Lower lobe of right lung (tissue), 2 donors: ENCODE data around the gene IL1RAPL2. TPM values are rescaled to one million over a fixed set of nuclear protein-coding genes. Genes with fewer than 3 reads are reported as not detected.

ENCODE experiments used
- ATAC-seq, 2 donors: fragments of 200-7000 bp; cut with Tn5 transposase; one replicate each; pipeline ENCODE4 v1.9.1; 2020 to 2022; ENCODE audit warnings: mild to moderate bottlenecking in 2 of 2, moderate library complexity in 2 of 2
- DNase-seq: peaks from one replicate; pipeline ENCODE4 v3.0.0-alpha.2; 2020
- H3K27ac ChIP-seq: fragments of 200-600 bp; one replicate; pipeline ENCODE4 v1.8.0; 2022
- H3K27me3 ChIP-seq: fragments of 200-600 bp; one replicate; pipeline ENCODE4 v1.8.0; 2022; ENCODE audit warnings: low read depth
- H3K36me3 ChIP-seq: fragments of 200-600 bp; one replicate; pipeline ENCODE4 v1.8.0; 2022; ENCODE audit warnings: mild to moderate bottlenecking
- H3K4me1 ChIP-seq: fragments of 200-600 bp; one replicate; pipeline ENCODE4 v1.8.0; 2022
- H3K4me3 ChIP-seq: fragments of 200-600 bp; one replicate; pipeline ENCODE4 v1.8.0; 2022; ENCODE audit warnings: mild to moderate bottlenecking
- H3K9me3 ChIP-seq: fragments of 200-600 bp; one replicate; pipeline ENCODE4 v1.8.0; 2022
- CTCF ChIP-seq: fragments of 200-600 bp; IDR thresholded peaks from one replicate; pipeline ENCODE4 v1.8.0; 2022; ENCODE audit warnings: antibody characterized with exemption, mild to moderate bottlenecking
- intact Hi-C: fragments of 100-400 bp; cut with DNase I; formaldehyde crosslinking; loops from one replicate; pipeline ENCODE4 v1.11.0; 2022
- total RNA-seq: library from RNA; stranded (reverse); fragmentation: NEBNext Ultra II Directional; extraction: Animal tissue kit (Norgen Biotek cat#: 25700); gene quantifications from one replicate; pipeline ENCODE4 v1.2.1, GENCODE V29; 2021
- donor health status: DM: no; HTN: yes; CAD: no; lungs with severe emphysema.

Gene IL1RAPL2
- total RNA-seq, 1 donor from 2014 or later, result not detected

GRCh38 chrX:105136786-105137185 lies 570.8 kb downstream of the IL1RAPL2 start:
- DNase-seq (no peak), ATAC-seq (no peak)
- Histone ChIP-seq H3K9me3 (no peaks in the 10 kb centered on the region), H3K4me3 (no peak overlapping the region), H3K4me1 (no peaks in the 10 kb centered on the region), H3K27me3 (no peaks in the 10 kb centered on the region), H3K36me3 (no peaks in the 10 kb centered on the region), H3K27ac (no peak overlapping the region)
- intact Hi-C loops, result no loop called here
- TF ChIP-seq CTCF, result no peak

DNA sequence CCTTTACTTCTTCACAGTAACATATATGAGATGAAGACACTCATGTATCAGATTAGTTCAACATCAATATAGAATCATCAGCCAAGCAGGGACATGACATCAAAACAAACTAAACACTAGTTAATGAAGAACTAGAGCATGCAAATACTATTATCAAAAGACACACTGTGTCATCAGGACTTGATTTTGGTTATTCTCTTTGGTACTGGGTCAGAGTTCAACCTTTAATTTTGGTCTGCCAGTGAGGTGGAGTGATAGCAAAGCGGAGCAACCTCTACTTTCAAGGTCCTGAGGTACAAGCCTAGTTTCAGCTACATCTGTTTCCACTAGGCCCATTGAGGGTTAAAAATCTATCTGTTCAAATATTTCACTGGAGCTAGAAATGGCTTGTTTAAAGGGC lies 584.0 kb downstream of the IL1RAPL2 start:
- no peak for TF ChIP-seq CTCF
- ATAC-seq (no peak), DNase-seq (no peak)
- Histone ChIP-seq H3K9me3 (no peaks in the 10 kb centered on the region), H3K27ac (no peak overlapping the region), H3K4me1 (no peaks in the 10 kb centered on the region), H3K36me3 (no peaks in the 10 kb centered on the region), H3K4me3 (no peak overlapping the region), H3K27me3 (no peaks in the 10 kb centered on the region)
- intact Hi-C loops, result no loop called here

GRCh38 chrX:105150557-105150956 lies 584.6 kb downstream of the IL1RAPL2 start:
- no peak for ATAC-seq
- TF ChIP-seq CTCF, result no peak
- no peak for DNase-seq
- Histone ChIP-seq H3K4me1 (no peaks in the 10 kb centered on the region), H3K4me3 (no peak overlapping the region), H3K27me3 (no peaks in the 10 kb centered on the region), H3K27ac (no peak overlapping the region), H3K9me3 (no peaks in the 10 kb centered on the region), H3K36me3 (no peaks in the 10 kb centered on the region)
- intact Hi-C loops, result no loop called here

DNA sequence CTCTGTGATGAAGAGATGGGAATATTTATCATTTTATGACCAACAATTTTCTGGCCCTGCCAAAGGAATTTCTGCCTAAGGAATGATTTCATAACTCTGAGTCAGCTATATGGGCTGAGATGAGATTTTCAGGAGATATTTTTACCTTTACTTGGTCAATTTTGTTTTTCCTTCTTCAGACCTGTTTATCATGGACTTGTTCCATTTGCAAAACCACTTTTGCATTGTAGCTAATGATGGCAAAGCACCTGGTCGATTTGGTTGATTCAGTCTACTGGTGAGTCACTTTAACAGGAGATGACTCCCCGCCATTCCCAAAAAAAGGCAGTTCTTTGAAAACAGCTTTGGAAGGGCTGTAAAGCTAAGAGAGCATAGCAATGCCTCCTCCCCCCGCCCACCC lies 601.2 kb downstream of the IL1RAPL2 start:
- no peak for TF ChIP-seq CTCF
- no peak for ATAC-seq
- Histone ChIP-seq H3K4me3 (no peak overlapping the region), H3K4me1 (no peaks in the 10 kb centered on the region), H3K27ac (no peak overlapping the region), H3K9me3 (no peaks in the 10 kb centered on the region), H3K36me3 (no peaks in the 10 kb centered on the region), H3K27me3 (no peaks in the 10 kb centered on the region)
- no peak for DNase-seq
- intact Hi-C loops, result no loop called here

DNA sequence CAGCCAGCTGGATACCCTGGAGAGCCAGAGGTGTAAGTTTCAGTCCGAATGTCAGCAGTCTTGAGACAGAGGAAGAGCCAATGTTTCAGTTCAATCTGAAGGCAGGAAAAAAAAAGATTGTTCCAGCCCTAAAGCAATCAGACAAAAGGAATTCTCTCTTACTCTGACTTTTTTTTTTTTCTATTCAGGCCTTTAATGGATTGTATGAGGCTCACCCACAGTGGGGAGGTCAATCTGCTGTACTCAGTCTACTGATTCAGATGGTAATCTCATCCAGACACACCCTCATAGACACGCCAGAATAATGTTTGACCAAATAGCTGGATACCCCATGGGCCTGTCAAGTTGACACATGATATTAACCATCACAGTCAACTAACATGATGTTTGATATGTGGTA lies 602.6 kb downstream of the IL1RAPL2 start:
- DNase-seq (no peak), ATAC-seq (no peak)
- no peak overlapping the region for H3K4me3 ChIP-seq
- no peaks in the 10 kb centered on the region for H3K9me3 ChIP-seq
- no peaks in the 10 kb centered on the region for H3K36me3 ChIP-seq
- no peak overlapping the region for H3K27ac ChIP-seq
- TF ChIP-seq CTCF, result no peak
- no peaks in the 10 kb centered on the region for H3K4me1 ChIP-seq
- intact Hi-C loops, result no loop called here
- H3K27me3 ChIP-seq, result no peaks in the 10 kb centered on the region

GRCh38 chrX:105173071-105173470 lies 607.1 kb downstream of the IL1RAPL2 start:
- intact Hi-C loops, result no loop called here
- no peak for ATAC-seq
- no peak overlapping the region for H3K4me3 ChIP-seq
- TF ChIP-seq CTCF, result no peak
- H3K9me3 ChIP-seq, result no peaks in the 10 kb centered on the region
- no peak for DNase-seq
- no peaks in the 10 kb centered on the region for H3K36me3 ChIP-seq
- H3K4me1 ChIP-seq, result no peaks in the 10 kb centered on the region
- H3K27me3 ChIP-seq, result no peaks in the 10 kb centered on the region
- no peak overlapping the region for H3K27ac ChIP-seq
